ENCODE results near the gene PRAC2.
A peak's percentile ranks its signal among the peaks of the same experiment; 100 is the strongest.

Gene PRAC2

DNA sequence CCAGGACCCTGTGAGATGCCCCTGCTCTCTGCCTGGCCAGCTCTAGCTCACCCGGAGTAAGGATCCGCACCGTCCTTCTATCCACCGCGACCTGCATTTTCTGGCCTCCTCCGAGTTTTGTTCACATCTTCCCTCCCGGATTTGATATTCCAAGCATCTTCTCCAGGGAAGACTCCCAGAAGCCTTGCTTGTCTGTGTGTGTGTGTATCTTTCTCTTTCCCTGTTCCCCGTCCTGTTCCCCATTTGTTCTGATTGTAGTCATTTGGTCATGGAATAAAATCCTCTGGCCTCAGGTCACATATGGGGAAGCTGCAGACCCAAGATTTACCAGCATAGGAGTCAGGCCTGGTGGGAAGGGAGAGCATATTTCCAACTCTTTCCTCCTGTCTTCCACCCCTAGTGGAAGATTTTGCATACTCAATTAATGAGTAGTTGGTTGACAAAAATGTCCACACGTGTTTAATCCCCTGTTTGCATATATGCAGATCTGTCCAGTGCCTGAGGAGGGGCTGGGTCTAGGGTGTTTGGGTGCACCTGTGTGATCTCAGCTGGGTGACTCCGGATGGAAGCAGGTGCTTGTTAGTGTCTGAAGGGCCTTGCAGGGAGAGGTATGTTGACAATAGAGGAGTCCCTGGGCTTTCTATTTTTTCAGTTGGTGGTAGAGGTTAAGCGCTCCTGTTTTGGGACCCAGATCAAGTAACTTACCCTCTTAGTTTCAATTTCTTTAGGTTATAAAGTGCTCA, 2.5 kb upstream of the PRAC2 start:
- no peak for DNase-seq

DNA sequence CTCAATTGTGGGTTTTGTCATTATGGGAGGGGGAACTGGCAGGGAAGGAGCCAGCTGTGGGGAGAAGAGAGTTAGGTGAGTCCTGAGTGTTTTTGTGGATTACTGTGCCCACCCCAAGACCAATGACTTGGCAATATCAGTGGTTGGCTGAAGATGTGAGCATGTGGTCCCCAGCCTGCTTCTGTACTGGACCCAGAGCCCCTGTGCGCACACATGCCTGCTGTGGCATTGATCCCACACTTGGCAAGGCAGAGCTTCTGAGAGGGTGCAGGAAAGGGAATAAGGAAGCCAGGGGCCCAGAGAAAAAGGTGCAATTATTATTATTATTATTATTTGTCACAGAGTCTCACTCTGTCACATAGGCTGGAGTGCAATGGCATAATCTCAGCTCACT, 2.0 kb upstream of the PRAC2 start:
- DNase-seq, result no peak

DNA sequence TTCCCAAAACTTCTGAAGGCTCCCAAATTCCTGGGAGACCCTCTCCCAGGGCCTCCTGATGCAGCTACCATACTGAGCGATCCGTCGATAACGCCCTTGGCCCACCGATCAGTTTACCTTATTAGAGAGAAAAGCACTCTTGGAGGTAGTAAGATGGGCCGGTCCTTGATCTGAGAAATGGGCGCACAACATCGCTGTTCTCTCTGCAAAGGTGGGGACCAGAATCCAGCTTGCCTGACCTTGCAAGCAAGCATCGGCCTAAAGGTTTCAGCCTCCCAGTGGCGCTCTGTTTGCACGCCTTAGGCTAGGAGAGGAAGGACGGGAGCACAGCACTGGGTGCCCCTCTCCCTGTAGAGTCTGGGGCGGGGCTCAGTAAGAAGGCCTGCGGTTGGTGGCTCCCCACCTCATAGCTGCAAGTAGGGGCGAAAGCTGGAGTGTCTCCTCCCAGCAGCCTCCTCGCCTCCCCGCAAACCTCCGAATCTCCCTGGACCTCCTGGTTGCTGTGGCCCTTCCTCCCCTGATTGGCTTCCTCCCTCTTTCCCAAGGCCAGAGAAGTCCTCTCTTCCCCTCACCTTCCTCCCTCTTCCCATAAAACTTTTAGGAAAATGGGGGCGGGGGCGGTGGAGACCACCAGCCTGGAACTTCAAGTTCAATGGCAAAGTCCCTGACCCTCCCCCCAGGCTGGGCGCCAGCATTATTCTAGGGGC, 631 bp upstream of the PRAC2 start, which contains the start of gene PRAC1:
Gene PRAC1 (minus strand): TSS at position 318 of the 707 bp plus-strand sequence. CDS start 126 bp downstream, at position 192.
- DNase-seq, result no peak

DNA sequence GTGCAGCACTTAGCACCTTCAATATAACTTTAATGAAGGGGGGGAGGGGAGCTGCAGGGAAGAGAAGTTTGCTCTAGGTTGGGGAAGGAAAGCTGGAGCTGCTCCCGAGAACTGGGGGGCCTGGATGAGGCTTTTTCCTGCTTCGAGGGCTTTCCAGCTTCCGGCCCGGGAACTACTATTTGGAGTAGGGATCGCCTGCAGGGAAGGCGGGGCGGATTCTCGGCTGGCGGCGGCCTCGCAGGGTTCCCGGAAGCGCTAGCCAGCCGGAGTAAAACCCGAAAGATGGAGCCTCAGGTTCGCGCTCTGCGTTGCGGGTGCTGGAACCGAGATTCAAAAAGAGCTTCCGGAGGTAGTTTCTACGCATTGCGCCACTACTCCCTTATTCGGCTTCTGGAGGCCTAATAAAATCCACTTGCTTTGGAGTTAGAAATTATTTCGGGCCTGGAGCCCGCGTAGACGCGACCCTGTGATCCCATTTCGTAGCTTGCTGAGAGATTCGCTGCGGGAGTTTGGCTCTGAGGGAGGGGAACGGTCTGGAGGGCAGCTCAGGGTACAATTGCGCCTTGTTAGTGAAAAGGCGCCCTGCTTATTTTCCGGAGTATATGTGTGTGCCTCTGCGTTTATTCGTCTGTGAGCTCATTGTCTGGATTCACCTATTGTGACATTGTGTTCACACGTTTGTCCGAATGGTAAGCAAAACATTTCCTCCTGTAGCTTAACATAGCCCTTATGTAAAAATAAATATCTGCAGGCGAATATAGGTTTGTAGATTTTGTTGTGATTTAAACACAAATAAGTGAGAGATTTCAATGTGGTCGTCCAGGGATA, 652 bp downstream of the PRAC2 start:
- DNase-seq, result no peak

DNA sequence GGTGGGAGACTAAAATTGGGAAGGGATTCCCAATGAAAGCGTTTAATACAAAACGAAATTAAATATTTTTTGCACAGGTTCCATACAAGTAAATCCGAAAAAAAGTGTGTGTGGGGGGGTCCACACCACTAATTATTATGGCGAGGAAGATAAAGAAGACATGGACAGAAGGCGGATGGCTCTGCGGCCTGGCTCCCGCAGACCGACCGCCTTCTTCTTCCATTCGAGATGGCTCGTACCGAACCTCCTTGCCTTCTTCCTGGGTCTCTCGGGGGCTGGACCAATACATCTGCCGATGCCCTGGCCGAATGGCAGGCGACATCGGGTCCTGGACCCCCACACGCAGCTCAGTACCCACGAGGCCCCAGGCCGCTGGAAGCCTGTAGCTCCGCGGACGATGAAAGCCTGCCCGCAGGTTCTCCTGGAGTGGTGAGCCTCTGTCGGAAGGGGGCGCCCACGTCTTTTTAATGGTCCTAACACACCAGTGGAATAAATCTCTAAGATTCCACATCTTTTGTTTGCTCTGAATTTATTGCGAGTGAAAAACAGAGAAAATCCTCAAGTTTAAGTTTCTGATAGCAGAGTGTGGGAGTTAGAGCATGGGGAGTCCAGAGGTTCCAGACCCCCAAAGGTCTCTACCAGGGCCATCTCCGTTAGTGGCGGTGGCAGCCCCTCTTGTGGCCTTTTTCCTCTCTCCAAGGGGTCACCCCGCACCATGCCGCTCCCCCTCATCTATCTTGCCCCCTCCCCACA, 1.4 kb downstream of the PRAC2 start:
- DNase-seq, result peak; percentile 86

DNA sequence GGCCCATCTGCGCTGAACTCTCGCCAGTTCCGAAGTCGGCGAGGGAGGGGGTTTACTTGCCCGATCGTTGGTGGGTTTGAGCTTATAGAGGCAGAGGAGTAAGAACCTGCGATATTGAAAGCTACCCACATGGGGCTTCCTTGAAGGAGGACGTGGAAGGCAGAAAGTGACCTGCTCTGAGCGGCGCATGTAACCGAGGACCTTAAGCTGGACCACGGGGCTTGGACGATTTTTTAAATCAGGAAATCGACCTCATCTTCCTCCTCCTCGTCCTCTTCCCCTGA, 2.0 kb downstream of the PRAC2 start:
- DNase-seq, result no peak

DNA sequence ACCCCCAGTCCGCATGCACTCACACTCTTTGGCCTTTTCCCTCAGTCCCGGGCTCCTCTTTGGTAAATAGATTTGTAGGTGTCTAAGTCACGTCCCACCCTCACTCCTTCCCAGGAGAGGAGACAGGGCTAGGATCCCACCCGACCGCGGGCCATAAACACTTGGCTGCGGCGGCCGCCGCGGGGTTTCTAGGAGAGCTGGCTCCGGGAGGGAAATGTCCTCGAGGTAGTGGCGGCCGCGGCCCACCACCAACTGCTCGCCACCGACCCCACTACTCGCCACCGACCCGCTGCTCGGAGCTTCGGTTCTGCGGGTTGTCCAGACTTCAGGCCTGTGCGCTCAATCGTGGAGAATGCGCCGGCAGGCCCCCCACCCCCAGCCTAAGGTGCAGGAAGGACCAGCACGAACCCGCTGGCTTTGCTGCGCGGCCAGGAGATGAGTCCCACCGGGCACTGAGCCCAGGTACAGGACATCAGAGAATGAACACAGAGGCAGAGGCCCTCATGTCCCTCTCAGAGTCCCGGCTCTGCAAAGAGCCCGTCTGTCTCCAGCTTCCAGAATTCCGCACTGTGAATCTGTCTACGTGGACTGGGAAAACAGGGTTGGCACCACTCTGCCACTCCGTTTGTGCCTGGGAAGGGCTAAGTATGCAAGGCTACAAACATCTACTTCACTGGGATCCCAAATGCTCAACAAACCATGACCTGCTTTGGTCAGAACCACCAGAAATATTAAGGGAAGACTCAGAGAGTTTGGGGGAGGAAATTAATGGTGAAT, 2.5 kb downstream of the PRAC2 start:
- DNase-seq, result no peak

DNA sequence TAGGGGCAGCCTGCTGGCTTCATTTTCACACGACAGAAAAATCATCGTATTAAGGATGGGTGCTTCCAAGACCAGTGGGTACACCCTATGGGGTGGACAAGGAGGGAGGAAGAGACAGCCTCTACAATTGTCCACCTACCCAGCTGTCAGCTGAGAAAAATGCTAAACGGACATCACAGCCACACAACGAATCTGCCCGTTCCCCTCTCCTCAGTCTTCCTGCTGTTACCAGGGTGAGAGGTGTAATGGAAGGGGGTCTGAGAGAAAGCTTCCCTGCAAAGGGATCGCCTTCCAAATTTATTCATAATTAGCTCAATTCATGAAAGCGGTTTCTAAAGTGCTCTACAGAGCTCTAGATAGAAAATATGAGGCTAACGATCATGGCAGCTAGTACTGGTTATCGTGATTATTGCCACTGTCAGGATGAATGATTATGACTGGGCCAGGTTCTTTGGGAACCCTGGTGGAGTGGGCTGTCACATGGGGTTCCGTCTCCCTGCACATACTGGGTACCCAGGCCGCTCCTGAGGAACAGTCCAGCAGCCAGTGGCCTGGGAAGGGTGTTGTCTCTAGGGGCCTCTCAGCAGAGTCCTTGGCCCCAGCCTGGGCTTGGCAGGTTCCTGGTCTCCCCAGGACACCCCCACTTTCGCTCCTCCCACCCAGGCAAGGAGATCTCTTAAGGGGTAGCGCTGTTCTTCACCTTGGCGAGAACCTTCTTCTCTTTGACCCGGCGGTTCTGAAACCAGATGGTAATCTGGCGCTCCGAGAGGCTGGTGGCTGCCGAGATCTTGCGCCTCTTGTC, 3.3 kb downstream of the PRAC2 start:
- DNase-seq, result no peak

DNA sequence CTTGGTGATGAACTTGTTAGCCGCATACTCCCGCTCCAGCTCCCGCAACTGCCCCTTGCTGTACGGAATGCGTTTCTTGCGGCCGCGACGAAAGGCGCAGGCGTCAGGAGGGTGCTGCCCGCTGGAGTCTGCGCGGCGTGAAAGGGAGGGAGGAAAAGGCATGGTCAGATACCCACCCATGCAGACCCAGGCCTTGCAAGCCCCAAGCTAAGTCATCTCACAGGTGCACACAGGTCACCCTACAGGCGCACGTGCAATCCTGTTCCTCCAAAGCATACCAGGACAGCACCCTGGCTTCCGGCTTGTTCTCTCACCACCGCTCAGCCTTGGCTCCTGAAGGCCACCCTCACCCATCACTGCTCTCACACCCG, 3.9 kb downstream of the PRAC2 start:
- DNase-seq, result no peak

DNA sequence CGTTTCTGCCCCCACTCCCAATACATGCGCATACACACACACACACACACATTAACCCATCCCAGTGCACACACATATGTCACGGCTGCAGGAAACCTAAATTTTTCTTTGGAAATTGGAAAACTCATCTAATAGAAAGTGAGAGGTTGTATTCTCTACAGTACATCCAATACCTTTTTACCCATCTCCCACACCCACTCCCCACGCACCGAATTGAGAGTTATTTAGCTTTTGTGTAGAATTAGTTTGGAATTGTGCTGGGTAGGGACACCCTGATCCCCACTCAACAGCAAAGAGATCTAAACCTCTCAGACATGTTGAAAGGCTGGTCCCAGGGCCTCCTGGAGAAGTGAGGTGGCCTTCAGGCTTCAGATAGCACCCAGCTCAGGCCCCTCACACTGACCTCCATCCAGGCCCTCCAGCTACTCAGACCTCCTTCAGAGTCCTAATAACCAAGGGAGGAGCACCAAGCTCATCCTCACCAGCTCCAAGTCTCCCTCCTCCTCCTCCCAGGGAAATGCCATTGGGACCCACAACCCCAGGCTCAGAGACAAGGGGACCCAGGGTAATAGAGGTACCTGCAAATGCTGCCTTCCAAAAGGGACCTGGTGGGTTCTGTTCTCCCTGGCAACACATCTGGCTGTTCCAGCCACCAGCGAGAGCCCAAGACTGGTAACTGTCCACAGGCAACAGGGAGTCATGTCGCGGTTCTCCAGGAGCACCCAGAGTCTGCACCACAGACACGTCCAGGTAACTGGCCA, 4.6 kb downstream of the PRAC2 start:
- DNase-seq, result no peak

DNA sequence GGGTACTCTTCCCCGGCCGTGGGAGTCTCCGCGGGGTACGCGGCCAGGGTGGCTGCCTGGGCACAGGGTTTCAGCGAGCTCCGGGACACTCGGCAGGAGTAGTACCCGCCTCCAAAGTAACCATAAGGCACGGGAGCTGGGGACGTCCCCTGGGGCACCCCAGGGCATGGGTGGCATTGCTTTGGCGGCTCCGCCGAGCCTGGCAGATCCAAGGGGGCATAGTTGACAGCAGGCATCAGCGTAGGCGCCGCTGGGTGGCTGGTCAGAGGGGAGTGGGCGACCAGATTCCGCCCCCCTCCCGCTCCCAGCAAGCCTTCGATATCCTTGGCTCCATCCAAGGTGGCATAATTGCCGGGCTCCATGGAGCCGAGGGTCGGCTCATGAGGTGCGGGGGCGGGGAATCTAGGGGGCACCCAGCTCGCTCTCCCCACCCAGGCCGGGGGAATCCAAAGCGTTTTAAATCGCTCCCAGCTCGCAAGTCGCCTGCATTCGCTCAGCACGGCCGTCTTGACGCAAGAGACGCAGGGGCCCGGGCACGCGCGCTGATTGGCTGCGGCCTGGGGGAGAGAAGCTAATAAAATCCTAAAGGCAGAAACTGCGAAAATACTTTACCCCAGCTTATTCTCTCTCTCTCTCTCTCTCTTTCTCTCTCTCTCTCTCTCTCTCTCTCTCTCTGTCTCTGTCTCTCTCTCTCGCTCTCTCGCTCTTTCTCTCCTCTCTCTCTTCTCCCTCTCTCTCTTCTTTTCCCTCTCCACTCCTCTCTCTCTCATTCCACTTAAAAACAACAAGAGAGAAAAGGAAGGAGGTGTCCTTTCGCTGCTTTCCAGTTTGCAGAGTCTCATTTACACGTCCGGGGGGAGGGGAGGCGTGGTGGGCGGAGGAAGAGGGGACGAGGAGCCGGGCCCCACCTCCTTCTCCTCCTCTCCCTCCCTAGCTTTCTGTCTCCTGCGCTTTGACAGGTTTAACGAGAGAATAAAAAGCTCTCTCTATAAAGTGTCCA, 5.5 kb downstream of the PRAC2 start, which contains the start of gene HOXB13:
Gene HOXB13 (minus strand): TSS at position 519 of the 1,000 bp plus-strand sequence. CDS start 157 bp downstream, at position 362.
- DNase-seq, result no peak

DNA sequence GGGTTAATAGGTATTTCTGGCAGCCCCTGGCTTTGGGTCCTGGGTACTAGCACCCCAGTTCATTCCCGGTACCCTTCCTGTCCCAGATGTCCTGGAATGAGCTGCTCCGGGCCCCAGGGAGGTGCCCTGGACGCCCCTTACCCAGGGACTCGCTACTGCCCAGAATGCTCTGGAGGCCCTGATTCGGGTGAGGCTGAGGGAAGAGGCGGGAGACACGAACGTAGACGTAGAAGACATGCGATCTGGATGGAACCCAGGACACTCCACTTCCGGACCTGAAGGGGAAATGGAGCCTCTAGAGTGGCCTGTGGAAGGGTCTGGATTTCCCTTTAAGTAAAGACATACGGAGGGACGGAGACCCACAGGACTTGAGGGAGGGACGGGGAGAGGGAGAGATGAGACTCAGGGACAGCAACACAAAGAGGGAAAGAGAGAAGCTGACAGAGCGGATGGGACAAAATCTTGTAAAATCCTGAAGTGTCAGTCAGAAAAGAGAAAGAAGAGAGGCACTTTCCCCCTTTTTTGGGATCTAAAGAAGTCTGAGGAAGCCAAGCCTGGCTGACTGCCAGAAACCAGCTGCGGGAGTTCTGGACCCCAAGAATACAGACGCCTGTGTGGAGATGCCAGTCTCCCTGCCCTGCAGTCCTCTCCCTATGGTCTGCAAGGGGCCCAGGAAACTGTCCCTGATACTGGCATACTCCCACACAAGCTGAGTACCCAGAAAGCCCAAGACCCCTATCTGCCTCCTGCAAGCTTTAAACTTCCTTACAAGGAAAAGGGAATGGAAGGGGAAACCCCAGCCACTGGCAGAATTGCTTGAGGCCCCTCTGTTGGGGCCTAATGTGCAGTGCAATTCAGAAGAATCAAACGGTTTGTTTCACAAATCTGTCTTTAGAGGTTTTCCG, 6.6 kb downstream of the PRAC2 start:
- DNase-seq, result no peak

DNA sequence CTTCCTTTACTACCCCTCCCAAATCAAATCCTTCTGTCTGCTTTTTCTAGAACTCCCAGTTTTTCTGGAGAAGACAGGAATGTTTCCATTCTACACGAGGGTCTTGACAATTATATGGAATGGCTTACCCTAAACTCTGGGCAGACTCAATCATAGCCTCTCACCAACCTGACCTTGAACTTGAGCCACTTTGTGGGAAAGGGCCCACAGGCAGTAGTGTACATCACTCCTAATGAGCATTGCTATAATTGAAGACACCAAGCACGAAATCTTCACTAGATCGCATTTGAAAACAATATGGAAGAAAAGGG, 7.2 kb downstream of the PRAC2 start:
- no peak for DNase-seq

DNA sequence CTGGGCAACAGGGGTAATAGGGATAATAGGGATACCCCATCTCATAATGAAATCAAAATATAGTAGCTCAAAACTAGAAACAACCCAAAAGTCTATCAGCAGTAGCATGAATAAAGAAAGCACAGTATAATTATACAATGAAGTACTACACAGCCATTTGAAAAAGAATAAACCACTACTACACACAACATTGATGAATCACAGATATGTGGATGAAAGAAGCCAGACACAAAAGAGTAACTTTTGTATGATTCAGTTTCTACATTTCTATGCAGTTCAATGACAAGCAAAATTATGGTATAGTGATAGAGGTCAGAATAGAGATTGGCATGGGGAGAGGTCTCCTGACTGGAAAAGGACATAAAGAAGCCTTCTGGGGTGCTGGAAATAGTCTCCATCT, 8.4 kb downstream of the PRAC2 start:
- no peak for DNase-seq

DNA sequence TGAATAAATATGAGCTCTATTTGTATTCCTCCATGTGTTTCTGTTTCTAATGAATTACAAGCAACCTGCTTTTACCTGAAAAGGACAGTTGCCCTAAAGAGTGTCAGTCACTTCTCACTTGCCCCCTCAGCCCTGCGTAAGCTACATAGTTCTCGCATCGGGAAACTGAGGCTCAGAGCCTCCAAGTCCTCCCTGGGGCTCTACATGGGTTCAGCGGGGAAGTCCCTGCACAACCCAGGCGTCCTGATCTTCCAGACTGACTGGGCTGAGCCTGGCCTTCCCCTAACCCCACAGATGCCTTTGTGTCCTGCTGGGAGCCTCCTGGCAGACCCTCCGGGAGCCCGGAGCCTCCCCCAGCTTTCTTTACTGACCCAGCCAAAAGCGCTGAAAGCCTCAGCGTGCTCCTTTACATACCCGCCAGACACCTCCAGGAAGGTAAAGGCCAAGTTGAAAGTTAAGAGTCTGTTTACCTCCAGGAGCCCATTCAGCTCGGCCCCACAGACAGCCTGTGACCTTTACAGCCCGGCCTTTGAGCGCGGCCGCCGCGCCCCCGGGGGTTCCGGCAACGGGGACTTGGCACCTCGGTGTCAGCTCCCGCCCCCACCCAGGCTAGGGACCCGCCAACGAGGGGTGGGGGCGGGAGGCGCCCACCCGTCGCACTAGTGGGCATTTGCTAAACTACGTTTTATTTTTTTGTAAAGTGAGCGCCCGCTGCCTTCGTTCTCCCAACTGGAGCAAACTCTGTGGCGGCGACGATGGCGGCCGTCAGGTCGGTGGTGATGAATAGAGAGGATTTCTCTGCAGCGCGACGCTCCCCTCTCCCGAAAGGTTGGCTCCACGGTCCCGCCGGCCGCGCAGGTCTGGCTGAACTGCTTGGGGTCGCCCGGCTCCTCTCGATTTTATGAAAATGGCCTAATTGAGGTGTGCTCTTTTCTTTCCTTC, 10.0 kb downstream of the PRAC2 start:
- DNase-seq, result no peak

DNA sequence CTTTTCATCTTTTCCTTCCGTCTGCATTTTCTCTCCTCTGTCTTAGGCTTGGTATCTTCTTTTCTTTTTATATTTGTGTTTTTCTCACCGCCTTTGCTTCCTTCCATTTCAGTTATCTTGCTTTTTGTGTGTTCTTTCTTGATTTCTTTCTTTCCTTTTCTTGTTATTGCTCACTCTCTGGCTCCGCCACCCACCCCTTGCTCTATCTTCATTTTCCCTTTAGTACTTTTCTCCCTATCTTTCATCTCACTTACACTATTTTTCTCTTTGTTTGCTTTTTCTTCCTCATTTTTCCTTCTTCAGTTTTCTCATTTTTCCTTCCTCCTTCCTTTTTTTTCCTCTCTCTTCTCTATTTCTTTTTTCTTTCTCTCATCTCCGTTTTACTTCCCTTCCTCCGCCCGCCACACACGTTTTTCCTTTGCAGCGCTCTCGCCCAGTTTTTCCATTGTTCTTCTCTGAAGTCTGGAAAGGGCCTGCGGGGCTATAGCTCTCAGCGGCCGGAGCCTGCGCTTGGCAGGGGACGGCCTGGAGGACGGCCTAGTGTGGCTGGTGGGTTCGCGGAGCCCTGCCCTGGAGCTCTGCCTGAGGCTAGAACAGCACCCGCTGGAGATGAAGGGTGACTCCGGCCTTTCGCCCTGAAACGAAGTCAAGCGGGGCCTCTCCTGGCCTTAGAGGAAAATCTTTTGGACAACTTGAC, 10.8 kb downstream of the PRAC2 start:
- DNase-seq, result no peak

Data from activated CD8-positive, alpha-beta memory T cell treated with anti-CD3 and anti-CD28 coated beads for 24 hours (primary cell).